Subcutaneous abdominal adipose tissue (tissue), 5 donors: ENCODE measurements around the gene SLC28A3.

Source experiments
- H3K27ac ChIP-seq: one replicate; pipeline ENCODE4 v1.7.0; 2013; ENCODE audit warnings: low read depth, mild to moderate bottlenecking, inconsistent platforms, low read length, moderate library complexity
- H3K27me3 ChIP-seq, 5 donors: one replicate each; pipeline ENCODE4 v1.7.0; 2013; ENCODE audit warnings: low read length in 5 of 5, inconsistent platforms in 1 of 5; ENCODE audit not compliant: control insufficient read depth in 5 of 5, insufficient read depth in 4 of 5
- H3K36me3 ChIP-seq, 5 donors: one replicate each; pipeline ENCODE4 v1.7.0; 2013; ENCODE audit warnings: low read length in 5 of 5; ENCODE audit not compliant: control insufficient read depth in 5 of 5, insufficient read depth in 5 of 5
- H3K4me1 ChIP-seq, 5 donors: one replicate each; pipeline ENCODE4 v1.7.0; 2013; ENCODE audit warnings: low read length in 5 of 5, mild to moderate bottlenecking in 3 of 5, moderate library complexity in 1 of 5; ENCODE audit not compliant: control insufficient read depth in 5 of 5, insufficient read depth in 5 of 5
- H3K4me3 ChIP-seq, 5 donors: one replicate each; pipeline ENCODE4 v1.7.0; 2013; ENCODE audit warnings: low read length in 5 of 5, low read depth in 1 of 5
- H3K9ac ChIP-seq, 5 donors: one replicate each; pipeline ENCODE4 v1.7.0; 2013; ENCODE audit warnings: low read length in 5 of 5, mild to moderate bottlenecking in 4 of 5, moderate library complexity in 3 of 5
- H3K9me3 ChIP-seq, 5 donors: one replicate each; pipeline ENCODE4 v1.7.0; 2013; ENCODE audit warnings: low read length in 5 of 5; ENCODE audit not compliant: control insufficient read depth in 5 of 5
- donor health status: healthy.
- donor health status: healthy.
- donor health status: healthy.
- donor health status: healthy.
- donor health status: healthy.

Gene SLC28A3

DNA sequence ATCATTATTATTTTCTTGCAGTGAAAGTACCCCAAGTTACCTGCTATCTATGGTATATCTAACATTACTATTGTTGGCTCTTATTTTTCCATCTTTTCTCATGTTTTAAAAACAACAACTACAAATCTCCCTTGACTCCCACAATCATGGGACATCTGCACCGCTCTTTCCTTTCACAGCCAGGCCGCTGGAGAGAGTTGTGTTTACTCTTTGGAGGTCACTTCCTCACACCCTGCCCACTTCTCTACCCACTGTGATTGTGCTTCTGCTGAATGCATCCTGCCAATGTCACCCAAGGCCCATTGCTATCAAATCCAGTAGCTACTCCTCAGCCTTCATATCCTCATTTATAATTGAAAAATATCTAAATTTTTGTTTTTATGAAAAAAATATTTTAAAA lies 29.7 kb downstream of the SLC28A3 start:
- no peak overlapping the region for H3K4me3 ChIP-seq
- peaks cover 0 to 3% (median 0%) of the 10 kb centered on the region in 5 donors for H3K27me3 ChIP-seq

DNA sequence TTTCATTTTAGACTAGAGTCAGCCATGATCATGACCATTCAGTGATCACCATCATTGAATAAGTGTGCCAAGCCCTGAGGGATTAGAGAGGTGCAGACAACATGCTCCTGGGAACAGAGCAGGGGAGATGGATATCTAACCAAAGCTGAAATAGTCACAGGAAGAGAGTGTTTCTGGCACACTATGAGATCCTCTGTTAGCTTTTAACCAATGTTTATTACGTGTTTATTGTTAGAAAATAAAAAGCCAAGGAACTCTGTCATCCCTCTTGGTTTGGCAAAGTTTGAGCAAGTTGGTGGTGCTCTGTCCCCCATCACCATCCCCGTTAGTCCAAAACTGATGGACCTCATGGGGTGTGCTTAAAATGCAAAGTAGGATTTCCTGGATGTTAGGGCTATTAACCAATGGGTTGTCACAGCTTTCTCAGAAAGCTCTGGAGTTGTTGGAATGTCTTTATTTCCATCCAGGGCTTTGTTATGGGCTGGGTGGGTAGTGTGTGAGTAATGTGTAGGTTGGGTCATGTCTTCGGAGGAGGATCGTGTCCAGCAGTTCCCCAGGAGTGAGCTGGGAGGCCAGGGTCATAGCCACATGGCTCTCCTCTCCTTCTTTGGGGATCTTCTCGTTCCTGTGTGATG lies 34.9 kb downstream of the SLC28A3 start:
- Histone ChIP-seq H3K27ac (no peak overlapping the region), H3K9ac (no peak overlapping the region), H3K4me1 (peaks cover 0 to 6% (median 0%) of the 10 kb centered on the region in 5 donors), H3K27me3 (no peaks in the 10 kb centered on the region), H3K4me3 (no peak overlapping the region), H3K9me3 (no peaks in the 10 kb centered on the region), H3K36me3 (no peaks in the 10 kb centered on the region)

More for the DNA sequence above, 29.7 kb downstream of the SLC28A3 start:
- H3K27ac ChIP-seq = no peak overlapping the region
- H3K36me3 ChIP-seq = no peaks in the 10 kb centered on the region
- H3K9me3 ChIP-seq = no peaks in the 10 kb centered on the region
- no peak overlapping the region for H3K9ac ChIP-seq
- H3K4me1 ChIP-seq = peaks cover 0 to 6% (median 0%) of the 10 kb centered on the region in 5 donors

DNA sequence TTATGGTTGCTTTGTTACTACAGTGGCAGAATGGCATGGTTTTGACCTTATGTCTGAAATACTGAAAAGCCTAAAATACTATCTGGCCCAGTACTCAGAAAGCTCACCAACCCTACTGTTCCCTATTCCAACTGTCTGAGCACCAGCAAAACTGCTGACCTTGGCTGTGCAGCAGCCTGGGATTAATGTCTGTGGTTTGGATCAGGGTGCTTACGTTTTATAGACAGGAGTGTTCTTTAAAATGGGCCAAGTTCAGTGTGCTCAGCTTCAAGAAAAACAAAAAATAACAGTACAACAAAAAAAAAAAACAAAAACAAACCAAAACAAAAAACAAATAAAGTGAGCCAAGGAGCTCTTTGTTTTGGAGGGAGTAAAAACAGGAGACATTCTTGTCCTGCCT lies 36.4 kb downstream of the SLC28A3 start:
- H3K27me3 ChIP-seq = no peaks in the 10 kb centered on the region
- H3K9me3 ChIP-seq = no peaks in the 10 kb centered on the region
- peaks cover 0 to 5% (median 0%) of the 10 kb centered on the region in 5 donors for H3K4me1 ChIP-seq
- no peak overlapping the region for H3K9ac ChIP-seq
- no peaks in the 10 kb centered on the region for H3K36me3 ChIP-seq
- H3K27ac ChIP-seq = no peak overlapping the region
- H3K4me3 ChIP-seq = no peak overlapping the region

DNA sequence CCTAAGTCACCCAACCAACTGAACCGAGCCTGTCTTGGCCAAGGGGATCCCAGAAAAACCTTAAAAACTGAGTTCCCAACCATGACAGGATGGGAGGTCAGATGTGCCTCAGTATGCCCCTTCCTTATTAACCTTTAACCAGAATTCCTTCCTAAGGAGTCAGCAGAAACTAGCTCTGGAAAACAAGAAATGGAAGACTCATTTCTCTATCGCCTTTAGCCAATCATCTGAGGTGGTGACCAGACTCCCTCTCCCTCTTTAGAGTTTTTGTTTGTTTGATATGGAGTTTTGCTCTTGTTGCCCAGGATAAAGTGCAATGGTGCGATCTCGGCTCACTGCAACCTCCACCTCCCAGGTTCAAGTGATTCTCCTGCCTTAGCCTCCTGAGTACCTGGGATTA lies 37.5 kb downstream of the SLC28A3 start:
- Histone ChIP-seq H3K9ac (no peak overlapping the region), H3K27me3 (no peaks in the 10 kb centered on the region), H3K9me3 (no peaks in the 10 kb centered on the region), H3K27ac (no peak overlapping the region), H3K36me3 (no peaks in the 10 kb centered on the region), H3K4me3 (no peak overlapping the region), H3K4me1 (peaks cover 0 to 5% (median 0%) of the 10 kb centered on the region in 5 donors)

DNA sequence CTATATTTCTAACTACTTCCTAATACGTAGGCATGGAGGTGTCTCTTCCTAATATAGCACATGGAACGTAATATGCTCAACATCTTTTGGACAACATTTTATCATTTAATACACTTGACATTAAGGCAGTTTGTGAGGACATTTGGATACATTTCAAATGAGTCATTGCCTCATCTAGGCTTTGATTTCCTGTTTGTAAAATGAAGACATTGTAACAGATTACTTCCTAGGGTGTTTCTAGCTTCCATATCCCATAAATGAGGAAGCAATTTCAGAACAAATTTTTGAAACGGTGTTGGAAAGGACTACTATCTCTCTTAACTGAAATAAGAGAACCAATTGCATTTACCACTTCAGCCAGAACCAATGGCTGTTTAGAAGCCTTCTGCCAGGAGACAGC lies 38.7 kb downstream of the SLC28A3 start:
- Histone ChIP-seq H3K4me1 (peaks cover 0 to 5% (median 0%) of the 10 kb centered on the region in 5 donors), H3K27me3 (no peaks in the 10 kb centered on the region), H3K27ac (no peak overlapping the region), H3K36me3 (no peaks in the 10 kb centered on the region), H3K4me3 (no peak overlapping the region), H3K9ac (no peak overlapping the region), H3K9me3 (no peaks in the 10 kb centered on the region)

DNA sequence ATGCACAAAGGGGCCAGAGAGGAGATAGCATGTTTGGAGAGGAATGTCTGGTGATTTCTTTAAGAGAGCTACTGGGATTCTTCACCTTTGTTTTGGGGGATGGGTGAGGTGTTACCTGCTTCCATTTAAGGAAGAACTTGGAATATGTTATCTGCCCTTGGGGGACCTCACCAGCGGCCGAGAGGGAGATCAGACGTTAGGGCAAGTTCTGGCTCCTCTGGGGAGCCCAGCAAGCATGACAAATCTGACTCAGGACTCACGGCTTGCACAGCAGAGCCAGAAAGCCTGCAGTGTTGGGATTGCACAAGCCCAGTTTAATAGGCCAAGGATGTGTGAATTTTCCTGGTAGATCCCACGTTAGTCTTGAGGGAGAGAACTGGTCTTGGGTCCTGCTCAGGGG lies 40.3 kb downstream of the SLC28A3 start:
- Histone ChIP-seq H3K4me1 (peaks cover 0 to 5% (median 0%) of the 10 kb centered on the region in 5 donors), H3K9ac (no peak overlapping the region), H3K4me3 (no peak overlapping the region), H3K9me3 (no peaks in the 10 kb centered on the region), H3K27ac (no peak overlapping the region), H3K36me3 (no peaks in the 10 kb centered on the region), H3K27me3 (no peaks in the 10 kb centered on the region)

DNA sequence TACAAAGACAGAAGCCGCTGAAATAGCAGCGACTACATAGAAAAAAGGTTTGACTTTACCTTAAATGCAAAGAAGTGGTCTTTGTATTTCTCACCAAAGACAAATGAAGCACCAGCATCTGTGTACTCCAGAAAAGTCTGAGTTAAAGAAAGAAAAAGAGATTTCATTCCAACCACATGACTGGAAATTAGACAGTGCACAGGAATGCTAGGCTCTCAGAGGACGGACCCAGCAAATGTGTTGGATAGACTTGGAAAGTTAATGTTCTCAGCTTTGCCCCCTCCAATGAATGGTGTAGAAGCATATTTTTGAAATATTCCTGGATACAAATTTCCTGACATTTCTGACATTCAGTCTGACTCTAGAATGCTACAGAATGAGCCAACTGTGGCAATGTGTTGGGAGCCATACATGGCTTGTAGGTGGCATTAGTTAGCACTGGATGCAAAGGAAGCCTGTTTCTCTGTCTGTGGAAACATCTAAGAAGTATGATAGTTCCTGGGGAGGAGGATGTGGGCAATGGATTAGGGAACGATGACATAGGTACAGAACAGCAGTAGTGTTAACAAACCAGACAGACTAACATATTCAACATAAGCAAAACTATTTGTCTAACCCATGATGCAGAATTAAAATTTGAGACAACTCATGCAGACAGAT lies 43.3 kb downstream of the SLC28A3 start:
- no peak overlapping the region for H3K9ac ChIP-seq
- no peaks in the 10 kb centered on the region for H3K9me3 ChIP-seq
- no peak overlapping the region for H3K27ac ChIP-seq
- H3K4me3 ChIP-seq = no peak overlapping the region
- H3K36me3 ChIP-seq = no peaks in the 10 kb centered on the region
- no peaks in the 10 kb centered on the region for H3K27me3 ChIP-seq
- H3K4me1 ChIP-seq = peaks cover 0 to 8% (median 0%) of the 10 kb centered on the region in 5 donors

DNA sequence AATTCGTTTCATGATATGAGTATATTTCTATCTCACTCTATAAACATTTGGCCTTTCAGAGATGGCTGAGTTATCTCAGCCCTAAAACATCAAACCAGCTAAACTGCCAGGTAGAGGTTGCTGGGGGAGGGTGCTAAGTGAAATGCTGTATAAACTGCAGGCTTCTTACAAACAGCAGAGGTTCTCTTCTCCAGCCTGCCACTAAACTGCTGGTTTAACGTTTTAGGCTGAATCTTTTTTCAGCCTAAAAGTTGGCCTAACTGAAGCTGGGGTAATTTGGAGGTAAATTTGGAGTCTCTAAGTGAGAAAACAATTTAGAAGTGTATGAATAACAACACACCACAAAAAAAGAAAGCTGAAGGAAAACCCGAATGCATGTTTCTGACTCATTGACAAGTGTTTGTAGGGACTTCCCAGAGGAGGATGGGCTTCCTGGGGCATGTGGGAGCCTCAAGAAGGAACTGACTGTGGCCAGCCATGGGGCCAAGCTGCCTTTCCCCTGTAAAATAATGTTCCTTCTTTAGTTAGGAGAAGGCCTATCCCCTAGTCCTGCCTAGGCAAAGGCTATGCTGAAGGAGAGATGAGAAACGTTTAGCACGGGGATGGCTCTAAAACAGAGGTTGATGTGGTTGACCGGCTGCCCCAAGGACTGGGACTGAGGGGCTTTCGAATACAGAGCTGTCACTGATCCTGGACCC lies 44.3 kb downstream of the SLC28A3 start:
- H3K4me3 ChIP-seq = no peak overlapping the region
- no peak overlapping the region for H3K27ac ChIP-seq
- H3K9me3 ChIP-seq = no peaks in the 10 kb centered on the region
- H3K4me1 ChIP-seq = peaks cover 0 to 3% (median 0%) of the 10 kb centered on the region in 5 donors
- no peak overlapping the region for H3K9ac ChIP-seq
- no peaks in the 10 kb centered on the region for H3K27me3 ChIP-seq
- H3K36me3 ChIP-seq = no peaks in the 10 kb centered on the region

DNA sequence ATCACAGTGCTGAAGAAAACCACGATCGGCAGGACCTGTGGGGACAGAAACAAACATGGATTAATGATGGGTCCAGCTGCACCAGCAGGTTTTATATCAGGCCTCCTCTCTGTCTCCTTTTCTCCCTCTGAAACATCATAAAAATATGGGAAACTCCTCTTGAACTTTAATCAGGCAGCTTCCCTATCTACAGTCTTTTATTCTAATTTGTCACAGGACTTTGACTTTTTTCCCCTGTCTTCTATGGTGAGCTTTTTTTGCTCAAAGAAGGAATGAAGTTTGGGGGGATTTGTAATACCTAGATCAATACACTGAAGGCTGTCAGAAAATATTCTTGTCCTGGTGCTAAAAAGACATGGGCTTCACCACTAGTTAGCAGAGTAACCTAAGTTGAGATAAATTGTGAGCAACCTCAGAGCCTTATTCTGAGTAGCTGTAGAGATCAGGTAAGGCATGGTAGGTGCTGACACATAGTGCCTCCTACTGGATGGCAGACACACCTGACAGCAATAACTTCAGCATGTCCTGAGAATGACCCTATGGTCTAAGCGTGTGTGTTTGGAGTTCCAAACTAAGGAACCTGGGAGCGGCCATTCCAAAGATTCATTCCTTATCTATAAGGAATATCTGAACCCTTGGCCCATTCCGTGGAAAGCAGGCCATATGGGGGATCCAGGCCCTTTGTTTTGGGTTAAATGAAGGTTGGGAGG lies 46.2 kb downstream of the SLC28A3 start:
- Histone ChIP-seq H3K27ac (no peak overlapping the region), H3K4me3 (no peak overlapping the region)

More for the DNA sequence above, 46.2 kb downstream of the SLC28A3 start:
- H3K27me3 ChIP-seq = no peaks in the 10 kb centered on the region
- no peaks in the 10 kb centered on the region for H3K9me3 ChIP-seq
- no peak overlapping the region for H3K9ac ChIP-seq
- H3K4me1 ChIP-seq = peaks cover 0 to 3% (median 0%) of the 10 kb centered on the region in 5 donors
- no peaks in the 10 kb centered on the region for H3K36me3 ChIP-seq
